ENCODE results near the gene MN1. TPM values are rescaled to one million over a fixed set of nuclear protein-coding genes. Genes with fewer than 3 reads are reported as not detected.

Gene MN1
- total and polyA plus RNA-seq, 7 donors, result under 0.01 to 21.3 (median 6.4) TPM

GRCh38 chr22:27775758-27776649, 25.6 kb downstream of the MN1 start:
- Histone ChIP-seq H3K4me3 (peak overlapping the region in 2 of 4 donors; percentile 13 to 24), H3K27ac (peak overlapping the region; percentile 57 to 93 (median 75)), H3K4me1 (peaks cover 0 to 50% (median 16%) of the 10 kb centered on the region in 4 donors), H3K36me3 (no peaks in the 10 kb centered on the region), H3K27me3 (no peaks in the 10 kb centered on the region), H3K9me3 (no peaks in the 10 kb centered on the region)
- no peak for DNase-seq
- intact Hi-C loops (cut with DNase I), result no loop called here
- TF ChIP-seq POLR2A (IDR thresholded peaks at IDR 0.05) (no peak), POLR2AphosphoS5 (IDR thresholded peaks at IDR 0.05) (no peak), CTCF (IDR thresholded peaks at IDR 0.05) (no peak), EP300 (IDR thresholded peaks at IDR 0.05) (no peak)
- 19 to 23% methylated on average over 17 of the region's 17 CpGs for WGBS, 2 donors

GRCh38 chr22:27775087-27775698, 26.4 kb downstream of the MN1 start:
- no peaks in the 10 kb centered on the region for H3K9me3 ChIP-seq
- DNase-seq, result no peak
- H3K27me3 ChIP-seq, result no peaks in the 10 kb centered on the region
- 76 to 86% methylated on average over 18 of the region's 18 CpGs for WGBS, 2 donors
- peak overlapping the region; percentile 57 to 93 (median 75) for H3K27ac ChIP-seq
- TF ChIP-seq POLR2AphosphoS5 (IDR thresholded peaks at IDR 0.05) (no peak), POLR2A (IDR thresholded peaks at IDR 0.05) (no peak), CTCF (IDR thresholded peaks at IDR 0.05) (no peak), EP300 (IDR thresholded peaks at IDR 0.05) (no peak)
- H3K4me3 ChIP-seq, result peak overlapping the region in 1 of 4 donors; percentile 13
- no peaks in the 10 kb centered on the region for H3K36me3 ChIP-seq
- intact Hi-C loops (cut with DNase I), result no loop called here
- H3K4me1 ChIP-seq, result peaks cover 0 to 48% (median 16%) of the 10 kb centered on the region in 4 donors

- 75 to 85% methylated on average over 9 of the region's 9 CpGs for WGBS, 2 donors
Measured at GRCh38 chr22:27774200-27774599, 27.4 kb downstream of the MN1 start.

GRCh38 chr22:27772984-27773498, 28.5 kb downstream of the MN1 start:
- TF ChIP-seq POLR2AphosphoS5 (IDR thresholded peaks at IDR 0.05), result no peak
- no peak for TF ChIP-seq CTCF (IDR thresholded peaks at IDR 0.05)
- no peak for TF ChIP-seq POLR2A (IDR thresholded peaks at IDR 0.05)
- TF ChIP-seq EP300 (IDR thresholded peaks at IDR 0.05), result no peak
- no peaks in the 10 kb centered on the region for H3K9me3 ChIP-seq
- DNase-seq, result no peak
- intact Hi-C loops (cut with DNase I), result no loop called here
- H3K4me1 ChIP-seq, result peaks cover 0 to 33% (median 10%) of the 10 kb centered on the region in 4 donors
- WGBS, 2 donors, result 75 to 83% methylated on average over 18 of the region's 18 CpGs
- H3K4me3 ChIP-seq, result no peak overlapping the region
- peak overlapping the region in 2 of 4 donors; percentile 52 to 54 for H3K27ac ChIP-seq
- H3K27me3 ChIP-seq, result no peaks in the 10 kb centered on the region
- no peaks in the 10 kb centered on the region for H3K36me3 ChIP-seq

More at GRCh38 chr22:27774200-27774599, 27.4 kb downstream of the MN1 start:
- intact Hi-C loops (cut with DNase I), result no loop called here
- no peaks in the 10 kb centered on the region for H3K36me3 ChIP-seq
- no peaks in the 10 kb centered on the region for H3K27me3 ChIP-seq
- peaks cover 0 to 44% (median 16%) of the 10 kb centered on the region in 4 donors for H3K4me1 ChIP-seq
- H3K27ac ChIP-seq, result peak overlapping the region in 2 of 4 donors; percentile 88 to 93
- DNase-seq, result no peak
- no peaks in the 10 kb centered on the region for H3K9me3 ChIP-seq
- H3K4me3 ChIP-seq, result no peak overlapping the region
- no peak for TF ChIP-seq CTCF (IDR thresholded peaks at IDR 0.05)
- no peak for TF ChIP-seq POLR2A (IDR thresholded peaks at IDR 0.05)
- TF ChIP-seq EP300 (IDR thresholded peaks at IDR 0.05), result no peak
- no peak for TF ChIP-seq POLR2AphosphoS5 (IDR thresholded peaks at IDR 0.05)

All from sigmoid colon (tissue), 7 donors.